GM18858 (cell line): ENCODE measurements around the gene VCAN.

Experiments used
- ATAC-seq: cut with Tn5 transposase; IDR thresholded peaks from one replicate; pipeline ENCODE4 v1.9.1; 2021; ENCODE audit not compliant: unreplicated experiment

Gene VCAN

GRCh38 chr5:83562071-83562606, 90.6 kb downstream of the VCAN start:
- ATAC-seq = no peak

- no peak for ATAC-seq
These were observed 91.4 kb downstream of the VCAN start for GRCh38 chr5:83562791-83563557.

- ATAC-seq = no peak
These were observed 92.1 kb downstream of the VCAN start for GRCh38 chr5:83563631-83564030.

GRCh38 chr5:83564069-83564749, 92.7 kb downstream of the VCAN start:
- peak; percentile 83 for ATAC-seq

GRCh38 chr5:83567741-83568140, 96.2 kb downstream of the VCAN start:
- ATAC-seq = no peak

GRCh38 chr5:83568186-83568585, 96.6 kb downstream of the VCAN start:
- ATAC-seq = no peak

- ATAC-seq = no peak
These were observed 99.4 kb downstream of the VCAN start for GRCh38 chr5:83570916-83571315.

GRCh38 chr5:83572271-83572670, 100.7 kb downstream of the VCAN start:
- no peak for ATAC-seq

- ATAC-seq = no peak
These were observed 104.8 kb downstream of the VCAN start for GRCh38 chr5:83576341-83576740.

- no peak for ATAC-seq
These were observed 105.6 kb downstream of the VCAN start for GRCh38 chr5:83577036-83577636.

- ATAC-seq = no peak
These were observed 112.3 kb downstream of the VCAN start for GRCh38 chr5:83583859-83584258.

GRCh38 chr5:83586874-83587776, 115.6 kb downstream of the VCAN start:
- no peak for ATAC-seq

- no peak for ATAC-seq
These were observed 118.2 kb downstream of the VCAN start for GRCh38 chr5:83589786-83590185.

GRCh38 chr5:83590966-83591365, 119.4 kb downstream of the VCAN start:
- no peak for ATAC-seq

- ATAC-seq = no peak
These were observed 123.7 kb downstream of the VCAN start for GRCh38 chr5:83595217-83595616.

- no peak for ATAC-seq
These were observed 136.6 kb downstream of the VCAN start for GRCh38 chr5:83608122-83608521.

GRCh38 chr5:83614841-83615240, 143.3 kb downstream of the VCAN start:
- no peak for ATAC-seq

GRCh38 chr5:83628360-83628759, 156.8 kb downstream of the VCAN start:
- ATAC-seq = no peak
